Neural crest cell (in vitro differentiated cells): ENCODE data around the gene TRPV5. TPM values are rescaled to one million over a fixed set of nuclear protein-coding genes. Genes with fewer than 3 reads are reported as not detected.

Experiments used
- DNase-seq: peaks from one replicate; pipeline ENCODE4 v3.0.0; 2021; ENCODE audit warnings: low read depth, mixed read lengths, low spot score
- H3K27ac Mint-ChIP-seq: one replicate; pipeline ENCODE4 v1.8.0; 2021; ENCODE audit warnings: mild to moderate bottlenecking, mixed read lengths; ENCODE audit not compliant: unreplicated experiment
- H3K27me3 Mint-ChIP-seq: 2 replicates; pipeline ENCODE4 v1.8.0; 2021; ENCODE audit warnings: low read depth, mild to moderate bottlenecking, mixed read lengths
- H3K36me3 Mint-ChIP-seq: 2 replicates; pipeline ENCODE4 v1.8.0; 2021; ENCODE audit warnings: low read depth, mild to moderate bottlenecking, mixed read lengths
- H3K4me1 Mint-ChIP-seq: 2 replicates; pipeline ENCODE4 v1.8.0; 2021; ENCODE audit warnings: mixed read lengths
- H3K4me3 Mint-ChIP-seq: one replicate; pipeline ENCODE4 v1.8.0; 2021; ENCODE audit warnings: mild to moderate bottlenecking, mixed read lengths
- H3K9me3 Mint-ChIP-seq: 2 replicates; pipeline ENCODE4 v1.8.0; 2021; ENCODE audit warnings: mixed read lengths
- total RNA-seq: library from RNA; stranded (reverse); gene quantifications from 2 replicates; pipeline ENCODE4 v1.2.1, GENCODE V29; 2021
- TF ChIP-seq, protein P1 (sequence below): fragments of 200-600 bp; sonication (generic); conservative IDR thresholded peaks from 2 replicates; pipeline ENCODE4 v1.5.0; 2021; ENCODE audit warnings: antibody characterized with exemption, mild to moderate bottlenecking

The TRPV5 gene
- total RNA-seq, 1 donor from 2014 or later = 0.07 TPM

DNA sequence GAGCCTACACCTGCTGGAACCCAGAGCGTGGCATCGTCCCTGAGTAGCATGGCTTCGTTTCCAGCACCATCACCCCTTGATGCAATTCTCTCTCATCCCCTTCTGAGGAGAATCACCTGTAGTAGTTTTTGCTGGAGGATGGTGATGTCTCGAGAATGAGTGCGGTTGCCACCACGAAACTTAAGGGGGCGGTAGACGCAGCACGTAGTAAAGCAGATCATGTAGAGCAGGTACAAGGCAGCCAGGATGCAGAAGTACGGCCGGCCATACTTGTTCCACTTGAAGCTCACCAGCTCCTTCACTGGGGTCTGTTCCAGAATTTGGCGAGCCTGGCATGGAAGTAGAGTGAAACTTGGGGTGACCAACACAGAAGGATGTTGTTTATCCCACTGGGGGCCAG is 8.1 kb downstream of the TRPV5 start:
- H3K27ac Mint-ChIP-seq = no peak overlapping the region
- no peak overlapping the region for H3K4me3 Mint-ChIP-seq
- TF ChIP-seq, protein P1, sequence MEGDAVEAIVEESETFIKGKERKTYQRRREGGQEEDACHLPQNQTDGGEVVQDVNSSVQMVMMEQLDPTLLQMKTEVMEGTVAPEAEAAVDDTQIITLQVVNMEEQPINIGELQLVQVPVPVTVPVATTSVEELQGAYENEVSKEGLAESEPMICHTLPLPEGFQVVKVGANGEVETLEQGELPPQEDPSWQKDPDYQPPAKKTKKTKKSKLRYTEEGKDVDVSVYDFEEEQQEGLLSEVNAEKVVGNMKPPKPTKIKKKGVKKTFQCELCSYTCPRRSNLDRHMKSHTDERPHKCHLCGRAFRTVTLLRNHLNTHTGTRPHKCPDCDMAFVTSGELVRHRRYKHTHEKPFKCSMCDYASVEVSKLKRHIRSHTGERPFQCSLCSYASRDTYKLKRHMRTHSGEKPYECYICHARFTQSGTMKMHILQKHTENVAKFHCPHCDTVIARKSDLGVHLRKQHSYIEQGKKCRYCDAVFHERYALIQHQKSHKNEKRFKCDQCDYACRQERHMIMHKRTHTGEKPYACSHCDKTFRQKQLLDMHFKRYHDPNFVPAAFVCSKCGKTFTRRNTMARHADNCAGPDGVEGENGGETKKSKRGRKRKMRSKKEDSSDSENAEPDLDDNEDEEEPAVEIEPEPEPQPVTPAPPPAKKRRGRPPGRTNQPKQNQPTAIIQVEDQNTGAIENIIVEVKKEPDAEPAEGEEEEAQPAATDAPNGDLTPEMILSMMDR = no peak
- H3K4me1 Mint-ChIP-seq = no peaks in the 10 kb centered on the region
- H3K9me3 Mint-ChIP-seq = peaks cover under 1% of the 10 kb centered on the region
- H3K27me3 Mint-ChIP-seq = peaks cover 8% of the 10 kb centered on the region
- no peak for DNase-seq
- no peaks in the 10 kb centered on the region for H3K36me3 Mint-ChIP-seq

DNA sequence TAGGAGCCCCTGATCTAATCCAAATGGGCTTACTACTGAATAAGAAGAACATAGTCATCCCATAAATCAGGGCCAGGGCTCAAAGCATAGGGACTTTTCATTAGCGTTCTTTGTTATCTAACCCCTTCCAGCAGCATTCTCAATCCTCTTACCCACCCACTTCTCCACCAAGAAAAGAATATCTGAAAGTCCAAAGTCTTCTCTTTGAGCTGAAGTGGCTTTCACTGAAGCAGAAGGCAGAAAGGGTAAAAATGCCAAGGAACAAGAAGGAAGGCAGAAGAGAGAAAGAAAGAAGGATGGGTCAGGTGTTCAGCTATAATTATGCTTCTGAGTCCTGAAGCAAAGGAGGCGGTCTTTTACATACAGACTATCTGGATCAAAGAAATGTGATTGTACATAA is 10.2 kb downstream of the TRPV5 start:
- H3K4me1 Mint-ChIP-seq = no peaks in the 10 kb centered on the region
- TF ChIP-seq, protein P1 = no peak
- H3K4me3 Mint-ChIP-seq = no peak overlapping the region
- H3K27ac Mint-ChIP-seq = no peak overlapping the region
- no peak for DNase-seq
- H3K36me3 Mint-ChIP-seq = no peaks in the 10 kb centered on the region
- no peaks in the 10 kb centered on the region for H3K9me3 Mint-ChIP-seq
- peaks cover 5% of the 10 kb centered on the region for H3K27me3 Mint-ChIP-seq

DNA sequence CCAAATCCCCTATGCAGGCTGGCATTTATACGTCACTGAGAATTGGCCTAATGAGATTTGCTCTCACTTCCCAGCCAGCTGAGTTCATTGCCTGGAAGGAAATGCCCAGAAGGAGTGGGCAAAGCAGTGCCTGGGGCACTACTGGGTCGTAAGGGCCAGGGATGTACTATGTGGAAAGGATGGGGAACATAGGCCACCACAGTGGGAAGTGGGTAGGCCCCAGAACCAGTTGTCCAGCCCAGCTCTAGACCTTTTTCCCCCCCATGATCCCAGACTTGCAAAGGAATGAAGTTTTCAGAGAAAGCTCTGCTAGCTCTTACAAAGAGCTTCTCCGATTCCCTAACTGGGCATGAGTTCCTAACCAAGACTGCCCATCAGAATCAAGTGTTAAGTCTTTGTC is 13.9 kb downstream of the TRPV5 start:
- H3K9me3 Mint-ChIP-seq = no peaks in the 10 kb centered on the region
- TF ChIP-seq, protein P1 = no peak
- H3K27ac Mint-ChIP-seq = no peak overlapping the region
- no peaks in the 10 kb centered on the region for H3K36me3 Mint-ChIP-seq
- H3K27me3 Mint-ChIP-seq = peaks cover 6% of the 10 kb centered on the region
- no peak overlapping the region for H3K4me3 Mint-ChIP-seq
- H3K4me1 Mint-ChIP-seq = no peaks in the 10 kb centered on the region
- DNase-seq = no peak

DNA sequence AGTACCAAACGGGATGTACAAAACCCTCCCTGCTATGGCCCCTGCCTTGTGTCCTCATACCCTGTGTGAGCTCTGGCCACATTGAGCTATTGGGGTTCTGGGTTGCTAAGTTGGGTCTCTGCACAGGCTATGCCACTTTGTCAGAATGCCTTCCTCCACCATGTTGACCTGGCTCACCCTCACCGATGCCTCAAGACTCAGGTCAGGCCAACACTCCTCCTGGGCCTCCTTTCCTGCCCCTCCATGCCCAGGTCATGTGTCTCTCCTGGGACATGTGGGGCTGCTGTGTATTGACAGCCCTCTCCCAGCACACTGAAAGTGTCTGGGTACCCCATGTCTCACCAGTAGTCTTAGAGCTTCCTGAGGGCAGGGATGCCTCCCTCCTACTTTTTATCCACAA is 14.6 kb downstream of the TRPV5 start:
- no peak for DNase-seq

DNA sequence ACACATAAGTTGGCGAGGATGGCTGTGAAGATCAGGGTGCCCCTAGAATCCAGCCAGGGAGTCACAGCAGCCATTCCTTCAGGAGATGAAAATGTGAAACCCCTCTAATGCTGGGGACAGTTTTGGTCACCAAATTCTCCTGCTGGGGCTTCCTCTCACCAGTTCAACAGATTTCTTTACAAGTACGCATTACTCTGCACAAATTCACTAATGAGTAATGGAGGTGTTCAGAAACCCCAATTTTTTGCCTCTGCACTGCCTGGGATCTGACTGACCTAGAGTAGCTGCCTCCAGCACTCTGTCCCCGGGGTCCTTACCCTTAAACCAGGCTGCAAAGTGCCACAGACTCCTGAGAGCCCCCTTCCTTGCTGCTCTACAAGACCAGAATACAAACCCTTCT is 16.1 kb downstream of the TRPV5 start:
- TF ChIP-seq, protein P1 = no peak
- H3K9me3 Mint-ChIP-seq = no peaks in the 10 kb centered on the region
- H3K36me3 Mint-ChIP-seq = no peaks in the 10 kb centered on the region
- no peaks in the 10 kb centered on the region for H3K4me1 Mint-ChIP-seq
- H3K27me3 Mint-ChIP-seq = peaks cover 20% of the 10 kb centered on the region
- DNase-seq = no peak
- H3K27ac Mint-ChIP-seq = no peak overlapping the region
- H3K4me3 Mint-ChIP-seq = no peak overlapping the region

More for the DNA sequence above, 14.6 kb downstream of the TRPV5 start:
- no peak overlapping the region for H3K4me3 Mint-ChIP-seq
- no peaks in the 10 kb centered on the region for H3K9me3 Mint-ChIP-seq
- TF ChIP-seq, protein P1 = no peak
- H3K4me1 Mint-ChIP-seq = no peaks in the 10 kb centered on the region
- no peak overlapping the region for H3K27ac Mint-ChIP-seq
- peaks cover 7% of the 10 kb centered on the region for H3K27me3 Mint-ChIP-seq
- no peaks in the 10 kb centered on the region for H3K36me3 Mint-ChIP-seq

DNA sequence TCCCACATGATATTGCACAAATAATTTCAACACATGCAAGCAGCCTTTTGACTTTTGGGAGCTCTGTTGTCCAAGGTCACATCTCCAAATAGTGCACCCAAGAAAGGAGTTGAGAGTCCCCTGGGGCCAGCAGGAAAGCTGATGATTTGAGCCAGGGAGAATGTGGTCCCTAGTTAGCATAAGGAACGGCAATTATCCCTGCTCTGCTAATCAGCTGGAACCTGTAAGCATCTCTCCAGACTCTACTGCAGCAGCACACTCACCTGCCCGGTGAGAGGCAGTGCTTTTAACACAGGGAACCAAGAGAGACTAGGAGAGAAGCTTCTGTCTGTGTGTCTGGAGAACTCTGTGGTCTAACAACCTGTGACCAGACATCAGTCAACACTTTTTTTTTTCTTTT is 17.0 kb downstream of the TRPV5 start:
- Mint-ChIP-seq H3K4me3 (no peak overlapping the region), H3K36me3 (no peaks in the 10 kb centered on the region), H3K9me3 (no peaks in the 10 kb centered on the region), H3K27ac (no peak overlapping the region), H3K27me3 (peaks cover 26% of the 10 kb centered on the region), H3K4me1 (no peaks in the 10 kb centered on the region)
- DNase-seq = no peak
- TF ChIP-seq, protein P1 = no peak
